Progenitor cell of endocrine pancreas (in vitro differentiated cells): ENCODE data around the gene CD34. TPM values are rescaled to one million over a fixed set of nuclear protein-coding genes. Genes with fewer than 3 reads are reported as not detected.
"Not testable (repeated sequence)": the region's sequence is repeated elsewhere in the genome, so short reads cannot be mapped to it uniquely, and the experiment has no call there.

ENCODE experiments used
- DNase-seq: peaks from one replicate; pipeline ENCODE4 v3.0.0; 2021; ENCODE audit warnings: low spot score; ENCODE audit not compliant: unreplicated experiment
- H3K27ac Mint-ChIP-seq: 2 replicates; pipeline ENCODE4 v1.8.0; 2021; ENCODE audit warnings: mild to moderate bottlenecking, moderate library complexity, mixed read lengths
- H3K27me3 Mint-ChIP-seq: 2 replicates; pipeline ENCODE4 v1.8.0; 2021; ENCODE audit warnings: mixed read lengths
- H3K36me3 Mint-ChIP-seq: 2 replicates; pipeline ENCODE4 v1.8.0; 2022; ENCODE audit warnings: mixed read lengths; ENCODE audit not compliant: insufficient read depth
- H3K4me1 Mint-ChIP-seq: 2 replicates; pipeline ENCODE4 v1.8.0; 2021; ENCODE audit warnings: low read depth, mixed read lengths
- H3K4me3 Mint-ChIP-seq: 2 replicates; pipeline ENCODE4 v1.8.0; 2021; ENCODE audit warnings: low read depth, mild to moderate bottlenecking, moderate library complexity, mixed read lengths
- H3K9me3 Mint-ChIP-seq: 2 replicates; pipeline ENCODE4 v1.8.0; 2021; ENCODE audit warnings: low read depth, mixed read lengths
- total RNA-seq: library from RNA; stranded (reverse); gene quantifications from 2 replicates; pipeline ENCODE4 v1.2.1, GENCODE V29; 2021
- TF ChIP-seq, protein P1 (sequence below): fragments of 200-600 bp; sonication (generic); IDR thresholded peaks from one replicate; pipeline ENCODE4 v1.5.0; 2021; ENCODE audit warnings: antibody characterized with exemption, mild to moderate bottlenecking; ENCODE audit not compliant: unreplicated experiment

The CD34 gene
- total RNA-seq, 1 donor from 2014 or later, result 0.07 TPM

DNA sequence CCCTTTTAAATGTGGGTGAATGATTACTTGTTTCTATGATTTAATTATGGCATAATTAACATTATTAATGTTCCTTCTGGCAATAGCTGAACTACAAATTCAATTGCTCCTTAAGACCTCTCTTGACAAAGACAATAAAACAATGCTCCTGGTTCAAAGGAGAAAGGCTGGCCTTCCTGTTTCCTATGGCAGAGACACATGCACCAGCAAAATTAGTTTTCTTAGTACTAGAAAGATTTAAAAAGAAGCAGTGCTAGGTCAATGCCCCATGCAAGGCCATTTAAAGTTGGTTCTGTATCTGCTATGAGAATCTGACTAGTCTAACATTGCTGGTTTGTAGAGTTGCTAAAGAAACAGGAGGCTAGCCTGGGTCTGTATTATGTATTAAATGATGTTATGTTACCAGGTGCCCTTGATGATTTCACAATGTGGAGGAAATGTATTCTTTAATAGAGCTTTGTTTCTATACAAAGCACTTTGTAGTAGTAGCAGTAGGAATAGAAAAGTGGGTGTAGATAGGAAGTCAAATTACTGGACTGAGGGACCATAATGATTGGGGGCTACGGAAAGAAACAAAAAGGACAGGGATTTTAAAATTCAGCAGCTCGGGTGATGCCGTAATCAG, 38.8 kb upstream of the CD34 start:
- no peak for DNase-seq
- Mint-ChIP-seq H3K27ac (no peak overlapping the region), H3K27me3 (peaks cover 9% of the 10 kb centered on the region), H3K36me3 (no peaks in the 10 kb centered on the region), H3K4me3 (no peak overlapping the region), H3K4me1 (no peaks in the 10 kb centered on the region), H3K9me3 (no peaks in the 10 kb centered on the region)
- TF ChIP-seq, protein P1, sequence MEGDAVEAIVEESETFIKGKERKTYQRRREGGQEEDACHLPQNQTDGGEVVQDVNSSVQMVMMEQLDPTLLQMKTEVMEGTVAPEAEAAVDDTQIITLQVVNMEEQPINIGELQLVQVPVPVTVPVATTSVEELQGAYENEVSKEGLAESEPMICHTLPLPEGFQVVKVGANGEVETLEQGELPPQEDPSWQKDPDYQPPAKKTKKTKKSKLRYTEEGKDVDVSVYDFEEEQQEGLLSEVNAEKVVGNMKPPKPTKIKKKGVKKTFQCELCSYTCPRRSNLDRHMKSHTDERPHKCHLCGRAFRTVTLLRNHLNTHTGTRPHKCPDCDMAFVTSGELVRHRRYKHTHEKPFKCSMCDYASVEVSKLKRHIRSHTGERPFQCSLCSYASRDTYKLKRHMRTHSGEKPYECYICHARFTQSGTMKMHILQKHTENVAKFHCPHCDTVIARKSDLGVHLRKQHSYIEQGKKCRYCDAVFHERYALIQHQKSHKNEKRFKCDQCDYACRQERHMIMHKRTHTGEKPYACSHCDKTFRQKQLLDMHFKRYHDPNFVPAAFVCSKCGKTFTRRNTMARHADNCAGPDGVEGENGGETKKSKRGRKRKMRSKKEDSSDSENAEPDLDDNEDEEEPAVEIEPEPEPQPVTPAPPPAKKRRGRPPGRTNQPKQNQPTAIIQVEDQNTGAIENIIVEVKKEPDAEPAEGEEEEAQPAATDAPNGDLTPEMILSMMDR, result no peak

DNA sequence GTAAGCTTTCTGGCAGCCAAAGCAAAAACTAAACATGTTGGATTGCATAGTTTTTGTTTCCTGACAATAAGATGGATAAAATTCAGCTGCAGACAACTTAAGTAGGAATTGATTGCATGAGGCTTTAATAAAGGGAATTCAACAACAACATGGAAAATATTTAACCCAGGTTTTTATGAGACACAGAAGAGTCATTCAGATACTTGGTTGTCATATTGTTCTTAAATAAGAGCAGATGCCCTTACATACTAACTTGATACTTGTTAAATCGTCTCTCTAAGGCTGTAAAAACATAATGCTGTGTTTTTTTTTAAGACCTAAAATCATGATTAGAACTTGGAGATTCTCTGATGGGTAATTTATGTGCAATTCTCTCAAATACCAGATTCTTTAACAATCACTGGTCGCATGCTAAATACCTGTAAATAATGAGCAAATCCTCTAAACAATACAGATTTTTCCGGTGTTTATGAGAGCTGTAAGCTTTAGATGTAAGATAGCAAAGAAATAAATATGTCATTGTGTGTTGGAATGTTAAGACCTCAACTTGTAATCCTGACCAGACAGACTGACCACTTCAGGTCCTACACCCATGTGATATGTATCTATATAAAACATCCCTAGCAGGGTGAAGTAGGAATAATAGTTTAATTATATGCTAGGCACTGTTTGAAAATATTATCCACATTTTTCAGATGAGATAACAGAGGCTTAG, 37.8 kb upstream of the CD34 start:
- no peaks in the 10 kb centered on the region for H3K9me3 Mint-ChIP-seq
- H3K4me1 Mint-ChIP-seq, result no peaks in the 10 kb centered on the region
- no peak overlapping the region for H3K27ac Mint-ChIP-seq
- DNase-seq, result no peak
- H3K36me3 Mint-ChIP-seq, result no peaks in the 10 kb centered on the region
- TF ChIP-seq, protein P1, result no peak
- peaks cover 3% of the 10 kb centered on the region for H3K27me3 Mint-ChIP-seq
- H3K4me3 Mint-ChIP-seq, result no peak overlapping the region

DNA sequence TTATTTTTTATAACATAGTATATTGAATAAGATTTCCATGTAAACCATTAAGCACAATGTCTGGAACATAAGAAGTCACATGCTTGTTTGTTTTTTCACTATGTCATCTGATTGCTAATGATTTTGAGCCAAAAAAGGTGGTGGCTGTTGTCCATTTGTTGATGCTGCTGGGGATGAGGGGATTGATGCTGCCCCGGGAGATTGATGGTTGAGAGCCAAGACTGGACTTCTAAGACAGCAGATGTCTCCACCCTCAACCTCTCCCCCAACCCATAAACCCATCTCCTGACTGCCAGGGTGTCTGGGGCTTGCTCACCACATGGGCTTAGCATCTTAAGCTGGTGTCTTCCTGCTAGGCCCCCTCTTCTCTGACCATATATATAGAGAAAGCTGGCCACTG, 35.8 kb upstream of the CD34 start:
- no peak overlapping the region for H3K27ac Mint-ChIP-seq
- H3K4me1 Mint-ChIP-seq, result no peaks in the 10 kb centered on the region
- no peak for DNase-seq
- H3K9me3 Mint-ChIP-seq, result no peaks in the 10 kb centered on the region
- H3K27me3 Mint-ChIP-seq, result no peaks in the 10 kb centered on the region
- no peak overlapping the region for H3K4me3 Mint-ChIP-seq
- TF ChIP-seq, protein P1, result no peak
- no peaks in the 10 kb centered on the region for H3K36me3 Mint-ChIP-seq

DNA sequence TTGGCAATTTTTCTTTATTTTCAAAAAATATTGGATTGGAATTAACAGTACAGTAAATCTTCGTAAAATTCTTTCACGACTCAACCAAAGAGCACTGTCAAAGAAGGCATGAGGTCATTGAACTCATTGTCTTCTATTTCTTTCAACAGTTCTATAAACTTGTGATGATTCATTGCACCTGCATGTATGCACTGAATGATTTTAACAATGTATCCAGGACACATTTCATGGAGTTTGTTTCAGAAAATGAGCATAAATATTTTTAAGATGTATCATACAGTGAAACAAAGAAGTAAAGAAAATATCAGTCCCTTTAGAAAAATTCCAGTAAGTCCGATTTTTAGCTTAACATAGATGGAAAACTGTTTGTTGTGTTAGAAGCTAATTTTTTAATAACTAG, 33.6 kb upstream of the CD34 start:
- TF ChIP-seq, protein P1, result no peak
- Mint-ChIP-seq H3K4me3 (no peak overlapping the region), H3K36me3 (no peaks in the 10 kb centered on the region), H3K27me3 (no peaks in the 10 kb centered on the region), H3K4me1 (no peaks in the 10 kb centered on the region), H3K27ac (no peak overlapping the region), H3K9me3 (no peaks in the 10 kb centered on the region)
- no peak for DNase-seq

DNA sequence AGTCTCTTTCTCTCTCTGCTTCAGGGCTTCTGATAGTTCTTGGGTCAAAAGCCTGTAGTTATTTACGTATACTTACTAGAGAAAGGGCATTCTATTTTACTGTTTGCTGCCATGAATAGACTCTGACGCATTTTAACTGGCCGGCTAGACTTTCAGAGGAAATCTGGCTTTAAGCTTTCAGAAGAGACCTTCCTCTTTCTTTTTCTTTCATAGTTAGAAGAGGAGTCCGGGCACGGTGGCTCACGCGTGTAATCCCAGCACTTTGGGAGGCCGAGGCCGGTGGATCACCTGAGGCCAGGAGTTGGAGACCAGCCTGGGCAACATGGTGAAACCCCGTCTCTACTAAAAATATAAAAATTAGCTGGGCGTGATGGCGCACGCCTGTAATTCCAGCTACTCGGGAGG, 31.4 kb upstream of the CD34 start:
- H3K27ac Mint-ChIP-seq, H3K9me3 Mint-ChIP-seq, H3K4me3 Mint-ChIP-seq, H3K4me1 Mint-ChIP-seq, DNase-seq, H3K27me3 Mint-ChIP-seq, H3K36me3 Mint-ChIP-seq: not testable (repeated sequence)

DNA sequence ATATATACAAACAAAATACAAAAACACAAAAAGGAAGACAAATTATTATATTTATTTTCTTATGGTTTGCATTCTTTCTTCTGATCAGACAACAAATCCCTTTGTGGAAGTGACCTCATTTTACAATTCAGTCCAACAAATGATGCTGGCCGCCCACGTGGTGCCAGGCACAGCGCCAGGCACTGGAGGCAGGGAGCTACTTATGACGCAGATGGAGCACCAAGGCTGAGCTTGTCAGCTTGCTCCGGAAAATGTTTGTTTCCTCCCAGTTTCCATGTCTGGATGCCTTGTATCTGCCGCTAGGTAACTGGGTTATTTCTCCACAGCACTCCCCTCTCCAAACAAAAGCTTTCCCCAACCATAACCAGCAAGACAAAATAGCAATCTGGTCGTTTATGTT, 30.7 kb upstream of the CD34 start:
- DNase-seq, result no peak
- Mint-ChIP-seq H3K9me3 (peaks cover 3% of the 10 kb centered on the region), H3K27me3 (no peaks in the 10 kb centered on the region), H3K4me1 (no peaks in the 10 kb centered on the region), H3K27ac (no peak overlapping the region), H3K4me3 (no peak overlapping the region), H3K36me3 (no peaks in the 10 kb centered on the region)
- TF ChIP-seq, protein P1, result no peak
